SKM-1 (cell line): ENCODE results near the gene KLHL25.
A peak's percentile ranks its signal among the peaks of the same experiment; 100 is the strongest.

Experiments used
- DNase-seq: peaks from one replicate; lab custom pipeline; 2025; ENCODE audit not compliant: unreplicated experiment; lab: John Stamatoyannopoulos, UW

The KLHL25 gene

DNA sequence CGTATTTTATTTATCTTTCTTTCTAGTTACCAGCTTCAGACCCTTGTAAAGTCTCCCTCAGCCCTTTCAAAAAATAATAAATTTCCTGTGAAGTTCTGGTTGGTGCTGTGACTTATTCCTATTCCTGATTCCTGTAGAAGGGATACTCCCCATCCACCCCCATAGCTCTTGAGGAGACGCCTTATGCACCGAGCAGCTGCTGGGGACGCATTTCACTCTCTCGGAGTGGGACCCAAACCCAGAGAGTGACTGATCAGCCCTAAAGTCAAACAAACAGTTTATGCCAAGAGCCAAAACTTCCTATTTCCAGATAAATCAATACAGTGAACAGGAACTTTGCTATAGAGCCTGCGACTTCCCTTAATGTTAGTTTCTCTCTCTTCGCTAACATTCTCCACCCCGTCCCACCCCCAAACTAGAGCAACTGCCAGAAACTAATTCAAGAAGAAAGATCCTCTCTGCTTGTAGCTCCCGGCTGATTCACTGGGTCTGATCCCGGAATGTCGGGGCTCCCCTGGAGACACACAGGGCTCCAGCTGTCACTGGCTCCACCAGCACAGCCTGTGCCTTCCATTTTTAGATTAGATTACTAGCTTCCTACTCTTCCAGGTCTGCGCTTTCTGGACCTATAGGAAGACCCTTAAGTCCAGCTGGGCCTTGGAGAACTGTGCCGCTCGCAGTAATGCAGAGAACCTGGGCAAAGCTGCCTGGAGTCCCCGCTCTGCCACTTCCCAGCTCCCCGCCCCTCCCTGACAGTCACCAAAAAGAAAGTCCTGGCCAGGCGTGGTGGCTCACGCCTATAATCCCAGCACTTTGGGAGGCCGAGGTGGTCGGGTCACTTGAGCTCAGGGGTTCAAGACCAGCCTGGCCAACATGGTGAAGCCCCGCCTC, 45.2 kb downstream of the KLHL25 start:
- DNase-seq: no peak

GRCh38 chr15:85748729-85749128, 46.0 kb downstream of the KLHL25 start:
- no peak for DNase-seq

DNA sequence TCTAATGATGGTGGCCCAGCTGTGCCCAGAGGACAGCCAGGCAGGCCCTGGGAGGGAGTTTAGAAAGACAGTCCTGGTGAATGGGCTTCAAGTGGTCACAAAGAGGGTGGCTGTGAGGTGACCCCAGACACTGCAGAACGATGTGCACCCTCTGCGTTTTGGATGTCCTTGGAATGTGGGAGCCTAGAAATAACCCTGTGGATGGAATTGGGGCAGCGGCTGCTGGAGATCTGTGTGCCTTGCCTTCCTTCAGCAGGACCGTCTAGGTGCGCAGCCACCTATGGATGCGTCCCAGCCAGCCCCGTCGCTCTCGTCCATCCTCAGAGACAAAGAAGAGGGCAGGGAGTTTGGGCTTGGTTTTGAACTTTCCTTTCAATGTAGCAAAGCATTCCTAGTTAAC, 46.5 kb downstream of the KLHL25 start:
- no peak for DNase-seq

GRCh38 chr15:85746641-85747040, 48.1 kb downstream of the KLHL25 start:
- no peak for DNase-seq

DNA sequence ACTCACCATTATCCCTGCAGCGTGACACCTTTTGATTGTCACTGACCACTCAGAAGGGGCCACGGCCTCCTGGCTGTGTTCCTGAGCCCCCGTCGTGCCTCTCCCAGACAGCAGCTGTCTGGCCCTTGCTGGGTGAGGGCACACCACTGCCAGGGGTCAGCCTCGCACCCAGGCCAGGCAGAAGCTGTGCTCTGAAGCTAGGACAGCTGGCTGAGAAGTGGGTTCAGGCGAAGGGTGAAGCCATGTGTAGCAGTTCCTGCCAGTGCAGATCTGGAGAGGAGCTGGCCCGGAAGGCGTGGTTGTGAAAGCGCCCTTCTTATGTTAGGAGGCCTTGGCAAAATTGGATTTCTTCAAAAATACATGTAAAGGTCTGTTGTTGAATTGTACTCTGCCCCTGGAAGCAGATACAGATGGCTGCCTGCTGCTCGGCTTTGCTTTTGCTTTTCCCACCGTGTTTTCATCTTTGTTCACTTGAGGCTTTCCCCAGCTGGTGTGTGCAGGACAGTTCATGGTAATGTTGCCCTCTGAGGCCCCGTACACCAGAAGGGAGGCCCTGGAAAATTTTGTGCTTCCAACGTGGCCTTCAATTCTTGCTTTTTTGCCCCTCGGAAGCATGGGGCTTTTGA, 49.1 kb downstream of the KLHL25 start:
- DNase-seq: no peak

DNA sequence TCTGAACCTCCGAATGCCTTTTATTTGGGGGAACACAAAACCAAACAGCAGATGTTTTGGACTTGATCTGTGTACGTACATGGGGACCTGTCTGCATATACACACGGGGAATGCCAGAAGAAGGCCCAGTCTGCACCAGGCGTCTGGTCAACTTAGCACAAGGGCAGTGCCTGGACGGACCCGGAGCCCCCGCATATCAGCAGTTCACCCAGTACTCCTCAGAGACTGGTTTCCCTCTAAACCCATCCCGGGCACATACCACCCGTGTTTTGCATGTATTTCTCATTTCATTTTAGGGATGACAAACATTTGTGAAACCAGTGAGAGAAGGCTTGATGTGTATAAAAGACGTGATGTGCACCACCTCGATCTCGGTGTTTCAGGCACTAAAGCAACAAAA, 49.7 kb downstream of the KLHL25 start:
- no peak for DNase-seq

DNA sequence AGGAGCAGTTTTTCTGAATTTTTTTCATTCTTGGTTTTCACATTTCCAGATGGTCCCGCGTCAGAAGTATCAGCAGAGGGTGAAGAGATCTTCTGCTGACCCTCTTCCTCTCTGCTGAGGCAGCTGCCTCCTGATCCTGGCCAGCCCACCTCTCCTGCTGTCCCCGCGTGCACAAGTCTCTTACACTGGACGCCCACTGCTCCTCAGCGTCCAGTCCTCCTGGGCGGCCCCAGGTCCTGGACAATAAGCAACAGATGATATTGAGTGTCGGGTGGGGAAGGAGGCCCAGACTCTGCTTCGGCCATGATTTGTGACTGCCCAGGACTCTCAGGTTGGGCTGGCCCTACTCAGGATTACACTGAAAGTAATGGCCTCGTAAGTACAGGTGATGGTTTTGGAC, 50.1 kb downstream of the KLHL25 start:
- no peak for DNase-seq

GRCh38 chr15:85743392-85744055, 51.2 kb downstream of the KLHL25 start:
- no peak for DNase-seq

GRCh38 chr15:85742186-85742821, 52.4 kb downstream of the KLHL25 start:
- no peak for DNase-seq

GRCh38 chr15:85741662-85742061, 53.1 kb downstream of the KLHL25 start:
- no peak for DNase-seq

DNA sequence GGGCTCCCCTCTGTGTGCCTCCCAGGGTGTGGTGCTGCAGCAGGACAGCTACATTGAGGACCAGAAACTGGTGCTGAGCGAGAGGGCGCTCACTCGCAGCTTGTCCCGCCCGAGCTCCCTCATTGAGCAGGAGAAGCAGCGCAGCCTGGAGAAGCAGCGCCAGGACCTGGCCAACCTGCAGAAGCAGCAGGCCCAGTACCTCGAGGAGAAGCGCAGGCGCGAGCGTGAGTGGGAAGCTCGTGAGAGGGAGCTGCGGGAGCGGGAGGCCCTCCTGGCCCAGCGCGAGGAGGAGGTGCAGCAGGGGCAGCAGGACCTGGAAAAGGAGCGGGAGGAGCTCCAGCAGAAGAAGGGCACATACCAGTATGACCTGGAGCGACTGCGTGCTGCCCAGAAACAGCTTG, 53.7 kb downstream of the KLHL25 start:
- DNase-seq: no peak

DNA sequence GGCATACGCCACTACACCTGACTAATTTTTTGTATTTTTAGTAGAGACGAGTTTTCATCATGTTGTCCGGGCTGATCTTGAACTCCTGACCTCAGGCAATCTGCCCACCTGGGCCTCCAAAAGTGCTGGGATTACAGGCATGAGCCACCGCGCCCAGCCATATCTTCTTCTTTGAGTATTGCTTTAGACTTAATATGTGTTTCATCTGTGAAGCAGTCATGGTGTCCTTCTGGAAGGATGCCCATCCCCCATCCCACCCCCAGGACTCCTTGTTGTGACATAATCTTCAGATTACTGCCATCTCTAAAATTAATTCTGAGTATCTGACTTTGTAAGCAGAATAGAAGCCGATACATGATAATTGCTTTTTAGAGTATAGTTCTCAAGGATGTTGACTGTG, 57.7 kb downstream of the KLHL25 start:
- no peak for DNase-seq

GRCh38 chr15:85733416-85733815, 61.3 kb downstream of the KLHL25 start:
- no peak for DNase-seq

DNA sequence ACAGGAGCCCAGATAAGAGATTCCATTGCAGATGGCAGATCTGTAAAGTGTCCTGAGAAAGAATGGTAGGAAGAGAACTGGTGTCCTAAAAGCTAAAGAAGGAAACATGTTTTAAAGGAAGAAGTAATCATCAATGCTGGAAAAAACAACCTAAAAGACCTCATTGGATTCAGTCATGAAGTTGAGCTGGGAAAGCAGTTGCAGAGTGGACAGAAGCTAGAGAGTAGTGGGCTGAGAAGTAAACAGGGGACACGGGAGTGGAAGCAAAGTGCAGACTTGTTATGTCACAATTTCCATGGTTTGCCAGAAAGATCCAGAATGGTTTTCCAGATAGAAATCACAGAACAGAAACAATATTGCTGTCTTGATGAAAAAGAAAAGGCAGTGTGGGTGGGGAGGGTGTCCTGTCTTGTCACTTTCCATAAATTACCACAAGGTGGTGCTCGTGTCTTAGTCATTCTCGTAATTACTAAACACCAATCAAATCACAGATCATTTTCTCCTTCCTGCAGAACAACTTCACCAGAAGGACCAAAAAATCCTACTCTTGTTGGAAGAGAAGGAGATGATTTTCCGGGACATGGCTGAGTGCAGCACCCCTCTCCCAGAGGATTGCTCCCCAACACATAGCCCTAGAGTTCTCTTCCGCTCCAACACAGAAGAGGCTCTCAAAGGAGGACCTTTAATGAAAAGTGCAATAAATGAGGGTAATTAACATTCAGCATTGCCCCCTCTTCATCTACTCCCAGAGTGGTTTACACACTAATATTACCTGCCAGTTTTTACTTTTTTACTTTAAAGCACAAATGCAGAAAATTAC, 64.5 kb downstream of the KLHL25 start:
- DNase-seq: peak; percentile 44

DNA sequence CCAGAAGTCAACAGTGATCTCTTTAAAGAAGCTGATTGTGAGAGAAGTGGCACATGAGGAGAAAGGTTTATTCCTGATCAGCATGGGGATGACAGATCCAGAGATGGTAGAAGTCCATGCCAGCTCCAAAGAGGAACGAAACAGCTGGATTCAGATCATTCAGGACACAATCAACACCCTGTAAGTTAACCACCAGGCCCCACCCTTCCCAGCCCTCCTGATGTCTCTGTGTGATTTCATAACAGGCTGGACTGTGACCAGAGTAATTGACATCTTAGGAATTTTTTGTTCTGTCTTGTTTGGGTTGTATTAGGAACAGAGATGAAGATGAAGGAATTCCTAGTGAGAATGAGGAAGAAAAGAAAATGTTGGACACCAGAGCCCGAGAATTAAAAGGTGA, 67.7 kb downstream of the KLHL25 start:
- no peak for DNase-seq

DNA sequence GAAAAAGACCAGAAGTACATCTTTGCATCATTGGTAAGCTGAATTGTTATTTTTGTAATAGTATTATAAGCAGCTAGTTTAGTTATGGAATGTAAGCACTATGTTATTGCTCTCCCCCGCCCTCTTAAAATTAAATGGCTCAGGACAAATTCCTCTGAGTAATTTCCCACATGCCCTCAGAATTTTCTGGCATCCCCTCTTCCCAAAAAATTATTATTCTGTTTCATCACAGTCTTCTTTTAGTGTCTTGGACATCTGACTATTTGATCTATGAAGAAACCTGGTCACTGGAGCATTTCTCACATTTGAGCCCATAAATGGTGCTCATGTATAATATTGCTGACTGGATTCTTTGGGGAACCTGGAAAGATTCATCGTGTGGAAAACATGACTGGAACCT, 68.3 kb downstream of the KLHL25 start:
- no peak for DNase-seq

- DNase-seq: no peak
Observed at GRCh38 chr15:85725564-85725963, 69.2 kb downstream of the KLHL25 start.

DNA sequence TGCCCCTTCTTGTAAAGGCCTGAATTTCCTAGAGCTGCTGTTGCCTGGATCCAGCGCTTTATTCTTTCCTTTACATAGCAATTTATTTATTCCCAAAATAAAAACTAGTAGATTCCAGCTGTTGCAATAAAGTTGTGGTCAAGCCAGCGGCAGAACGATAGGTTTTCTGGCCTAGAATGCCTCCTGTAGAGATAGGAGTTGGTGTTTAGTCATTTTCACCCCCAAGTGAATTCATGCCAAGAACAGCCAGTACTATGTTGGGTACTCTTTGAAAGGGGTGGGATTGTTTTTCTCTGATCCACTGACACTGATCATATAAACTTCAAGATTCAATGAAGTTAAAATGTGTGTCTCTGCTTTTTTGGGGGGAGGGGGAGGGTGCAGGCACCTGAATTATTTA, 69.7 kb downstream of the KLHL25 start:
- no peak for DNase-seq

DNA sequence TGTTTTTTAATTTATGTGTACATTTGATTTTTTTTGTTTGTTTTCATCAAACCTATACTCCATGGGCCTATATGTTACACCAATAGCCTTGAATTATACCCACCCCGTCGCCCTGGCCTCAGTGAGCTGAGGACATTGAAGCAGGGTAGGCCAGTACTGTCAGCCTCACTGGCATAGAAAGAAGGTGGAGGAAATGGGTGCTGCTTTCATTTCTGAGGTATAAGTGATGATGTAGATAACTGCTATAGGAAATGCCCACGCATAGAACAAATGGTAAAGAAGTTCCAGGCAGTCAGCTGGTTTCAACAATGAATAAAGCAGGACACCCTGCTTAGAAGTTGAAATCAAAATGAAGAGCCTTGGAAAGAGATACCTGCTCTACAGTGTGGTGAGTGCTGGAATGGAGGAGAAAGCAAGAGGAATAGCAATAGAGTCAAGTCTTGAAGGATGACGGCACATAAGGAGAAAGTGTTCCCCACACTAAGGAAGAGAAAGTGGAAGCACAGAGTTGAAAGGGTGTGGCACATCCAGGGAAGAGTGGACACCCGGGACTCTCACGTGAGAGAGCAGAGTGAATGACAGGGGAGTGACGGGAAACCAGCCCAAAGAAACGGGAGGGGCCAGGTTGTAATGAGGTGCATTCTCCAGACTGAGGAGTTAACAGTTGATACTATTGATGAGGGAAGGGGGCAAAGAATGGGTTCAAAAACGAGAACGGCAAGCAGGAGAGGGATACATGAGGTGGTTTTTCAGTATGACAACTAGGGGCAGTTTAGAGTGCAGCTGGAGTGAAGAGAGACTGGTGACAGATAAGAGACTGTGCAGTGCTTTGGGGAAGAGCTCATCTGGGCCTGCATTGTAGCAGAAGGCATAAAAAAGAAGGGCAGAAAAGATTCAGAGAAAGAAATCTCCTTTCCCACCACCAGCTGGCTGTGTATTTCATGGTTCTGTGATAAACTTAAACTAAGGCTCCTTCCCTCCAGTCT, 70.5 kb downstream of the KLHL25 start:
- DNase-seq: no peak
